ENCODE measurements around the gene CFP. TPM values are rescaled to one million over a fixed set of nuclear protein-coding genes. Genes with fewer than 3 reads are reported as not detected.

Gene CFP
- under 0.01 and 0.19 TPM in 2 replicates for total RNA-seq

DNA sequence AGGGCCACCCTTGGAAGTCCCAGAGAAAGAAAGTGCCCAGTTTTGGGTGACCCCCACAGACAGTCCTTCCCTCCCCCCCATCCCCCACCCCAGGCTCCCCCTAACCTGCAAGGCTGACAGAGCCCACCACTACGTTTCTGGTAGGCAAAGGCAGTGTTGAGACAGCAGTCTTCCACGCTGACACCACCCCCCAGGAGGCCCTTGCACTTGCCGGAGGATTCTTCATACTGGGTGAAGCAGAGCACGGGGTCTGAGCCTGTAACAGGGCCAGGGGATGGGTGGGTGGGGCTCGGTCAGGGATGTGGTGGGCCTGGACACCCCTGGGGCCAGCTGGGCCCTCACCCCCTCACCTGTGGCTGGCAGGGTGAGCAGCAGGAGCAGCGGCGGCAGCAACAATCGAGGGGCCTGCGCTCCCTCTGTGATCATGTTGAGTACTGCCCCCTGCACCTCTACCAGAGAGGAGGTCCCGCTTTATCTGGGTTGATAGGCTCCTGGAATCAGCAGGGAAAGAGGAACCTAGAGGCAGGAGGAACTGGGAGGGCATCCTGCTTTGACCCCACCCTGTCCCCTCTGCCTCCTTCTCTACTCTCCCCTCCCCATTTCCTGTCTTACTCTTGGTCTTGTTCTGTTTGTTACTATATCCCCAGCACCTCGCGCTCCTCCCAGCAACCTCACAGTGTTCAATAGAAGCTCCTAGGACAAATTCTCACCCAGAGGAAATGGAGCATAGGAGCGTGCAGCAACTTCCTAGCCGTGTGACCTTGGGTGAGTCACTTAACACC is at the start of gene CFP:
TSS of gene CFP (minus strand) at position 512 of the 782 bp plus-strand sequence. CDS start at position 426, 86 bp downstream.

DNA sequence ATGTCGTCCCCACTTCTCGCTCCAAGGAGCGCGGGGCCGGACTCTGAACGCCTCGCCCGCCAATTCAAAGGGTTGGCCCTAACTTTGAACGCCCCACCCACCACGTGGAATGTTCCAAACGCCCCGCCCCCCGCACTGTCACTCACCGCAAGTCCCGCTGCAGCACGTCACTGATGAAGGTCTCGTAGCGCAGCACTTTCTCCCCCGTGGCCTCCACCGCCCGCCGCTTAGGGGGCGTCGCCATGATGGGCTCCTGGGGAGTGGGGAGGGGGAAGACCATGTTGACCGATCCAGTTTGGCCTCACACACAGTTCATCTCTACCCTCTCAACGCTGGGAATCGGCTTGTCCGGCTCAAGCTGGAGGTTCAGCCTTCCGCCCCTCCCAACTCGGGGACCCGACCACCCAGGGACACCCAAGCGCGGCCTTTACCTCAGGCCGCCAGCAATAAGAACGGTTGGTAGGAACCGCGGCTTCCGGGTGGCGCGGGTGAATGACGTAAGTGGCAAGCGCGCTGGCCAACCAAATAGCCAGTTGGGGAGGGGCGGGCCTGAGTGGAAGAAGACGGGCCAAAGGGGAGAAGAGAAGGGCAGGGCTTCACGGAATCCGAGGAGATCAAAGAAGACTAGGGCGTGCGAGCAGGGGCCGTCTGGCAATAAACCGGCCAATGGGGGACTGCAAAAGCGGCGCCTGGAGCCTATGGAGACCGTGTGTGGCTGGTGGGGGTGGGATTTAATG is 29.1 kb upstream of the CFP start, which contains the start of gene UXT:
TSS of gene UXT (minus strand) at position 497 of the 737 bp plus-strand sequence. CDS start at position 244, 253 bp downstream.

DNA sequence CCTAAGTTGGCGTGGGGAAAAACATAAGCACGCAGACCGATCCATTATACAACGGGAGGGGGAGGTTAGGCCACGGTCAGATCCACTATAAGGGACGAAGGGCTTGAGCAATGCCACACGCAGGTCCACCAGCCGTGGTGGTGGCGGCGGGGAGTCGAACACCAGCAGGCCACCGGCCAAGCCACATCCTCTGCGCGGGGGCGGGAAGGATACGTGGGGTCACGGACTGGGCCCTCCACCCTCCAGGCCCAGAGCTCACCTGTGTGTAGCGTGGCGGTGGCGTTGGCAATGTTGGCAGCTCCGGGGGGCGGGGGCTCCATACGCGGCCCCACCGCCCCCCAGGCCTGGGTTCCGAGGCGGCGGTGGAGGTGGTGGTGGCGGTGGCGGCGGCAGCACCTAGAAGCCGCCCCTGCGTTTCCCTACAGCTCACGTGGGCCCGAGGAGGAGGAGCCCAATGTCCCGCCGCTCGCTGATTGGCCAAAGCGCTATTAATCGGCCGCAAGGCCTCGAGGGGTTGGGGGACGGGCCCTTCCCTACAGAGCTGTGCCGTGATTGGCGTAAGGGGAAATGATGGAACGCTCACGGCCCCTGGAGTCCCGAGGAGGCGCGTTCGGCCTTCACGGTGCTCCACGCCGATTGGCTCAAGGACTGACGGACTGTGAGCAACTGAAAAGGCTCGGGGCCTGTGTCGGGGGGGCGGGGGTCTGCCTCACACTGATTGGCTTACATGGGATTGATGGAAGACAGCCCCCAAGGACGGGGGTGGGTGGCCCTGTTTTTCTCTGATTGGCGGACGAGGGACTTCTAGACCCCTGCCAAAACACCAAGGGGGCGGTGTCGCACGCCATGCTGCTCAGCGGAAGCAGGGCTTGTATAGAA is 20.7 kb upstream of the CFP start, which contains the start of gene ELK1:
TSS of gene ELK1 (minus strand) at position 400 of the 879 bp plus-strand sequence. CDS start 9,122 bp downstream, outside the sequence.

DNA sequence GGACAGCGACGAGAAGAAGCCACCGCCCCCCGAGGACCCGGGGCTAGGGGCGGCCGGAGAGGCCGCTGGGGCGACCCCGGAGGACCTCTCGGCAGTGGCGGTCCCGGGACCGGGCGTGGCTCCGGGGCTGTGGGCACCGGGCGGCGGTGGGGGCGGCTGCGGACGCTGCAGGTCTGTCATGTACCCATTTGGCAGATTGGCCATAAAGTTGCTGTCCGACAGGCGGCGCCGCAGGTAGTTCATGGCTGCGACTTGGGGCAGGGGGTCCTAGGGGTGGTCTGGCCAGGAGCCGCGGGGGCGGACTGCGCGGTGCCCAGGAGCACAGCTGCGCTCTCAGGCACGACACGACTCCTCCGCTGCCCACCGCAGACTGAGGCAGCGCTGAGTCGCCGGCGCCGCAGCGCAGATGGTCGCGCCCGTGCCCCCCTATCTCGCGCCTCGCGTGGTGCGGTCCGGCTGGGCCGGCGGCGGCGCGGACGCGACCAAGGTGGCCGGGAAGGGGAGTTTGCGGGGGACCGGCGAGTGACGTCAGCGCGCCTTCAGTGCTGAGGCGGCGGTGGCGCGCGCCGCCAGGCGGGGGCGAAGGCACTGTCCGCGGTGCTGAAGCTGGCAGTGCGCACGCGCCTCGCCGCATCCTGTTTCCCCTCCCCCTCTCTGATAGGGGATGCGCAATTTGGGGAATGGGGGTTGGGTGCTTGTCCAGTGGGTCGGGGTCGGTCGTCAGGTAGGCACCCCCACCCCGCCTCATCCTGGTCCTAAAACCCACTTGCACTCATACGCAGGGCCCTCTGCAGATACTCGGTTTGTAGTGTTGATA is 10.0 kb downstream of the CFP start, which contains the start of gene SYN1:
TSS of gene SYN1 (minus strand) at position 372 of the 817 bp plus-strand sequence. CDS start at position 243, 129 bp downstream.

GRCh38 chrX:47581731-47582647 is 47.7 kb downstream of the CFP start, which contains the start of gene TIMP1:
Gene TIMP1 (plus strand): TSS chrX:47582436. CDS start chrX:47583416, 980 bp downstream.

Other genes with a start within 250 kb of the CFP start
- gene ZNF41, start 146.7 kb downstream of the CFP start, total RNA-seq: 4.2 and 7.1 TPM in 2 replicates
- 14.7 and 15.9 TPM in 2 replicates for gene ARAF, start 68.7 kb downstream of the CFP start, total RNA-seq
- 373 and 1,457 TPM in 2 replicates for gene TIMP1, start 47.5 kb downstream of the CFP start, total RNA-seq
- gene SYN1, start 10.1 kb downstream of the CFP start, total RNA-seq: under 0.01 and 0.28 TPM in 2 replicates
- gene ELK1, start 20.6 kb upstream of the CFP start, total RNA-seq: 19.7 and 20.9 TPM in 2 replicates
- 115 and 135 TPM in 2 replicates for gene UXT, start 29.2 kb upstream of the CFP start, total RNA-seq
- gene ZNF81, start 207.0 kb upstream of the CFP start, total RNA-seq: 4.6 and 9.9 TPM in 2 replicates